ENCODE data around the gene SETD2. TPM values are rescaled to one million over a fixed set of nuclear protein-coding genes. Genes with fewer than 3 reads are reported as not detected.

Gene SETD2
- total RNA-seq, 1 experiment from 2014 or later = 47.7 TPM

DNA sequence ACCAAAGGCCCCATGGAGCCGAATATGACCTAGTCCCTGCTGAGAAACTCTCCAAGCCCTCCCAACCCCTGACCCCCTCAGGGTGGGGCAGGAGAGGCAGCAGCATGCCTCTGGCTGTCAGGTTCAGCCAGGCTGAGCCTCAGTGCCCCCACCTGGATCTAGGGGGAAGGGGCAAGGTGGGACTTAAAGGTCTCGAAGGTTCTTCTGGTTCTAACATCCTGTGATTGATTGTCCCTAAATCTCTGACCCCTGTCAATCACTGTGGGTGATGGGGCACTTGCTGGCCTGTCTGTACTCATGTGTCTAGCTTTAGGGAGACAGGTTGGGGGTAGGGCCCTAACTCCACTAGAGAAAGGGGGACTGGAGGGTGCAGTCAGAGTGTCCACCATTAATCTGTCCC, 170.6 kb downstream of the SETD2 start:
- H2AFZ ChIP-seq = no peak overlapping the region
- POLR2A ChIA-PET (ENCODE audit: unreplicated experiment) = no interaction called here
- CTCF ChIA-PET = no interaction called here
- H3K36me3 ChIP-seq (ENCODE audit: low read depth) = no peaks in the 10 kb centered on the region
- no TSS peak for BruUV-seq (replicated peaks)
- H3K4me3 ChIP-seq = no peak overlapping the region
- H3K9me3 ChIP-seq (ENCODE audit: insufficient read depth, low read depth) = no peaks in the 10 kb centered on the region
- H4K20me1 ChIP-seq (ENCODE audit: insufficient read depth) = no peaks in the 10 kb centered on the region
- H3K27ac ChIP-seq = no peak overlapping the region
- intact Hi-C loops (cut with micrococcal nuclease; ENCODE audit: unreplicated experiment) = no loop called here
- TF ChIP-seq, protein P1, sequence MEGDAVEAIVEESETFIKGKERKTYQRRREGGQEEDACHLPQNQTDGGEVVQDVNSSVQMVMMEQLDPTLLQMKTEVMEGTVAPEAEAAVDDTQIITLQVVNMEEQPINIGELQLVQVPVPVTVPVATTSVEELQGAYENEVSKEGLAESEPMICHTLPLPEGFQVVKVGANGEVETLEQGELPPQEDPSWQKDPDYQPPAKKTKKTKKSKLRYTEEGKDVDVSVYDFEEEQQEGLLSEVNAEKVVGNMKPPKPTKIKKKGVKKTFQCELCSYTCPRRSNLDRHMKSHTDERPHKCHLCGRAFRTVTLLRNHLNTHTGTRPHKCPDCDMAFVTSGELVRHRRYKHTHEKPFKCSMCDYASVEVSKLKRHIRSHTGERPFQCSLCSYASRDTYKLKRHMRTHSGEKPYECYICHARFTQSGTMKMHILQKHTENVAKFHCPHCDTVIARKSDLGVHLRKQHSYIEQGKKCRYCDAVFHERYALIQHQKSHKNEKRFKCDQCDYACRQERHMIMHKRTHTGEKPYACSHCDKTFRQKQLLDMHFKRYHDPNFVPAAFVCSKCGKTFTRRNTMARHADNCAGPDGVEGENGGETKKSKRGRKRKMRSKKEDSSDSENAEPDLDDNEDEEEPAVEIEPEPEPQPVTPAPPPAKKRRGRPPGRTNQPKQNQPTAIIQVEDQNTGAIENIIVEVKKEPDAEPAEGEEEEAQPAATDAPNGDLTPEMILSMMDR (conservative IDR thresholded peaks at IDR 0.05) = no peak
- TF ChIP-seq EZH2 (IDR thresholded peaks at IDR 0.05; ENCODE audit: low read depth) = no peak
- no peaks in the 10 kb centered on the region for H3K9me2 ChIP-seq (ENCODE audit: insufficient read depth)
- H3F3A ChIP-seq (ENCODE audit: insufficient read depth, low read depth) = no peaks in the 10 kb centered on the region
- H3K79me2 ChIP-seq (ENCODE audit: low read depth) = no peaks in the 10 kb centered on the region
- DNase-seq = peak in 1 of 2 experiments; percentile 15
- H3K27me3 ChIP-seq (ENCODE audit: insufficient read depth, low read depth) = no peaks in the 10 kb centered on the region
- H3K4me1 ChIP-seq (replicated peaks; ENCODE audit: insufficient read depth) = no peaks in the 10 kb centered on the region
- no peak overlapping the region for H3K4me2 ChIP-seq

DNA sequence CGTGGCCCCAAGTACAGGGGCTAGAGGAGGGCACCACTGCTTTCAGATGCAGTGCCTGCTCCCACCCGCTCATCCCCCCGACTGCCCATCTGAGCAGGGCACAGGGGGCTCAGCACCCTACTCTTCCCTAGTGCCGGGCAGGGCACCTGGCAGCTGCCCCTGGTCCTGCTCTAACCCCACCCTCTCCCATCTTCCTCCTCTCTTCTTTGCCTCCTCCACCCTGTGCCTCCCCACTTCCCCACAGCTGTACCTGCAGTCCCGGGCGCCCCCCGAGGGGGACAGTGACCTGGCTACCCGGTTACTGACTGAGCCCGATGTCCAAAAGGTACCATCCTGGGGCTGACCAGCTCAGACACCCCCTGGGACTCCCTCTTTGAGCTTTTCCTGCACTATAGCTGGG, 171.7 kb downstream of the SETD2 start:
- Histone ChIP-seq H3K36me3 (ENCODE audit: low read depth) (no peaks in the 10 kb centered on the region), H4K20me1 (ENCODE audit: insufficient read depth) (no peaks in the 10 kb centered on the region), H3K27ac (no peak overlapping the region), H3K79me2 (ENCODE audit: low read depth) (no peaks in the 10 kb centered on the region), H3K9me3 (ENCODE audit: insufficient read depth, low read depth) (no peaks in the 10 kb centered on the region), H3K27me3 (ENCODE audit: insufficient read depth, low read depth) (no peaks in the 10 kb centered on the region), H3K9me2 (ENCODE audit: insufficient read depth) (no peaks in the 10 kb centered on the region), H2AFZ (no peak overlapping the region), H3K4me1 (replicated peaks; ENCODE audit: insufficient read depth) (no peaks in the 10 kb centered on the region), H3F3A (ENCODE audit: insufficient read depth, low read depth) (no peaks in the 10 kb centered on the region; the same call in 1 of the 2 replicates), H3K4me3 (no peak overlapping the region), H3K4me2 (no peak overlapping the region)
- TF ChIP-seq EZH2 (IDR thresholded peaks at IDR 0.05; ENCODE audit: low read depth) = no peak
- TF ChIP-seq, protein P1 (conservative IDR thresholded peaks at IDR 0.05) = no peak
- POLR2A ChIA-PET (ENCODE audit: unreplicated experiment) = no interaction called here
- intact Hi-C loops (cut with micrococcal nuclease; ENCODE audit: unreplicated experiment) = no loop called here
- no TSS peak for BruUV-seq (replicated peaks)
- CTCF ChIA-PET = no interaction called here
- DNase-seq = no peak

DNA sequence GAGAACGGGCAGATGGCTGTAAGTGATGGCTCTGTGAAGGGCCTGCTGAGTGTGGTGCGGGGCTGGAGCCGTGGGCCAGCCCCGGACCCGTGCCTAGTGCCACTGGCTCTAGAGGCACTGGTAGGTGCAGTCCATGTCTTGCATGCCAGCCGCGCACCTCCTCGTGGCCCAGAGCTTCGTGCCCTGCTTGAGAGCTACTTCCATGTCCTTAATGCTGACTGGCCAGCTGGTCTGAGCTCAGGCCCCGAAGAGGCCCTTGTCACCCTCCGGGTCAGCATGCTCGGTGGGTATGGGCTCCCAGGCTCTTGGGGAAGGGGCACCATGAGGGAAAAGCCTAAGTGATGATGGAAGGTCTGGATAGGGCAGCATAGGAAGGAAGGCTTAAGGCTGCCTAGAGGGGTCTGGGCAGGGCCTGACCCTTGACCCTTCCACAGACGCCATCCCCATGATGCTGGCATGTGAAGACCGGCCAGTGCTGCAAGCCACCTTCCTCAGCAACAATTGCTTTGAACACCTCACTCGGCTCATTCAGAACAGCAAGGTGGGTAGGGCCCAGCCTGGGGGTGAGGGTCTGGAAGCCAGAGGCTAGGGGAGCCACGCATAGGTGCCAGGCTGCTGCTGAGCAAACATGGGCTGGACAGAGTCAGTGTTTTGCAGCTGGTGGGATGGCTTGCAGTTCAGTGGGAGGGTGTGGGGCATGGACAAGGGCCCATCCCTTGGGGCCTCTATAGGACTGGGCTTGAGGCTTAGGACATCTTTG, 172.3 kb downstream of the SETD2 start:
- Histone ChIP-seq H3K4me3 (no peak overlapping the region), H3K27ac (no peak overlapping the region), H3F3A (ENCODE audit: insufficient read depth, low read depth) (no peaks in the 10 kb centered on the region; the same call in 1 of the 2 replicates), H3K9me3 (ENCODE audit: insufficient read depth, low read depth) (no peaks in the 10 kb centered on the region), H3K79me2 (ENCODE audit: low read depth) (no peaks in the 10 kb centered on the region), H3K4me2 (no peak overlapping the region), H3K27me3 (ENCODE audit: insufficient read depth, low read depth) (no peaks in the 10 kb centered on the region), H4K20me1 (ENCODE audit: insufficient read depth) (no peaks in the 10 kb centered on the region), H3K36me3 (ENCODE audit: low read depth) (no peaks in the 10 kb centered on the region), H3K4me1 (replicated peaks; ENCODE audit: insufficient read depth) (no peaks in the 10 kb centered on the region), H2AFZ (no peak overlapping the region), H3K9me2 (ENCODE audit: insufficient read depth) (no peaks in the 10 kb centered on the region)
- POLR2A ChIA-PET (ENCODE audit: unreplicated experiment) = no interaction called here
- BruUV-seq (replicated peaks) = no TSS peak
- DNase-seq = no peak
- TF ChIP-seq, protein P1 (conservative IDR thresholded peaks at IDR 0.05) = no peak
- TF ChIP-seq EZH2 (IDR thresholded peaks at IDR 0.05; ENCODE audit: low read depth) = no peak
- intact Hi-C loops (cut with micrococcal nuclease; ENCODE audit: unreplicated experiment) = no loop called here
- CTCF ChIA-PET = no interaction called here

Data from PC-9 (cell line).